HEK293T (cell line): ENCODE results near the gene EHHADH.
"Not testable (repeated sequence)": the region's sequence is repeated elsewhere in the genome, so short reads cannot be mapped to it uniquely, and the experiment has no call there.

Experiments
- CTCF ChIA-PET: fragments of 350-600 bp; formaldehyde crosslinking; extraction: SDS; loops from one replicate; lab custom pipeline; 2021; ENCODE audit warnings: antibody characterized with exemption, inconsistent platforms; lab: Yijun Ruan, JAX
- POLR2A ChIA-PET: fragments of 350-600 bp; formaldehyde crosslinking; extraction: SDS; loops from one replicate; lab custom pipeline; 2020; ENCODE audit warnings: antibody characterized with exemption, inconsistent platforms; lab: Yijun Ruan, JAX
- DNase-seq: peaks from one replicate; pipeline ENCODE4 v3.0.0; 2012; ENCODE audit warnings: mixed read lengths; ENCODE audit errors: extremely low spot score
- ARNT ChIP-seq: fragments of 450-650 bp; IDR thresholded peaks from 2 replicates; pipeline ENCODE4 v1.6.1; 2017; ENCODE audit warnings: mild to moderate bottlenecking
- BHLHE40 ChIP-seq: fragments of 450-650 bp; IDR thresholded peaks from 2 replicates; pipeline ENCODE4 v1.6.1; 2016; ENCODE audit warnings: mild to moderate bottlenecking, moderate library complexity, borderline replicate concordance
- CTBP1 ChIP-seq: fragments of 450-650 bp; IDR thresholded peaks from 2 replicates; pipeline ENCODE4 v1.6.1; 2016; ENCODE audit warnings: borderline replicate concordance
- ELF4 ChIP-seq: fragments of 450-650 bp; IDR thresholded peaks from 2 replicates; pipeline ENCODE4 v1.6.1; 2017; ENCODE audit warnings: antibody characterized with exemption
- FOXA1 ChIP-seq: fragments of 450-650 bp; IDR thresholded peaks from 2 replicates; pipeline ENCODE4 v1.6.1; 2016; ENCODE audit warnings: mild to moderate bottlenecking
- FOXK2 ChIP-seq: fragments of 450-650 bp; IDR thresholded peaks from 2 replicates; pipeline ENCODE4 v1.6.1; 2016; ENCODE audit warnings: mild to moderate bottlenecking
- FOXM1 ChIP-seq: fragments of 450-650 bp; IDR thresholded peaks from 2 replicates; pipeline ENCODE4 v1.6.1; 2017; ENCODE audit warnings: mild to moderate bottlenecking, borderline replicate concordance
- HDGF ChIP-seq: fragments of 450-650 bp; IDR thresholded peaks from 2 replicates; pipeline ENCODE4 v1.6.1; 2017; ENCODE audit warnings: antibody characterized with exemption, borderline replicate concordance
- L3MBTL2 ChIP-seq: fragments of 450-650 bp; conservative IDR thresholded peaks from 2 replicates; pipeline ENCODE4 v1.6.1; 2016; ENCODE audit warnings: mild to moderate bottlenecking
- LEF1 ChIP-seq: fragments of 450-650 bp; IDR thresholded peaks from 2 replicates; pipeline ENCODE4 v1.6.1; 2017; ENCODE audit warnings: mild to moderate bottlenecking, borderline replicate concordance
- NFRKB ChIP-seq: fragments of 450-650 bp; IDR thresholded peaks from 2 replicates; pipeline ENCODE4 v1.6.1; 2016; ENCODE audit warnings: mild to moderate bottlenecking, moderate library complexity
- SP1 ChIP-seq: fragments of 450-650 bp; IDR thresholded peaks from 2 replicates; pipeline ENCODE4 v1.6.1; 2017
- SUZ12 ChIP-seq: fragments of 450-650 bp; IDR thresholded peaks from 2 replicates; pipeline ENCODE4 v1.6.1; 2016; ENCODE audit warnings: mild to moderate bottlenecking
- TARDBP ChIP-seq: fragments of 450-650 bp; IDR thresholded peaks from 2 replicates; pipeline ENCODE4 v1.6.1; 2016
- ZNF384 ChIP-seq: fragments of 450-650 bp; IDR thresholded peaks from 2 replicates; pipeline ENCODE4 v1.6.1; 2016
- TF ChIP-seq, protein P1 (sequence below): fragments of 450-650 bp; IDR thresholded peaks from 2 replicates; pipeline ENCODE4 v1.6.1; 2016

The EHHADH gene

GRCh38 chr3:185263423-185263822 is 9.6 kb upstream of the EHHADH start:
- DNase-seq = no peak
- ChIA-PET POLR2A (no interaction called here), CTCF (interaction anchor here (0.7 kb wide), 1 partner anchor 493 kb away, joined by 3 read pairs; no protein-coding TSS in a partner anchor)
- no peak for TF ChIP-seq FOXM1
- TF ChIP-seq SUZ12 = no peak
- TF ChIP-seq L3MBTL2 = no peak
- no peak for TF ChIP-seq LEF1
- TF ChIP-seq FOXA1 = no peak
- TF ChIP-seq FOXK2 = no peak

- no peak for DNase-seq
- ChIA-PET POLR2A (no interaction called here), CTCF (no interaction called here)
- no peak for TF ChIP-seq ELF4
- TF ChIP-seq CTBP1 = no peak
- no peak for TF ChIP-seq FOXK2
- TF ChIP-seq ARNT = no peak
- no peak for TF ChIP-seq SP1
- no peak for TF ChIP-seq ZNF384
- TF ChIP-seq TARDBP = no peak
- TF ChIP-seq LEF1 = no peak
- TF ChIP-seq L3MBTL2 = no peak
- no peak for TF ChIP-seq FOXA1
- no peak for TF ChIP-seq FOXM1
- TF ChIP-seq SUZ12 = no peak
- TF ChIP-seq NFRKB = no peak
- no peak for TF ChIP-seq BHLHE40
- TF ChIP-seq, protein P1, sequence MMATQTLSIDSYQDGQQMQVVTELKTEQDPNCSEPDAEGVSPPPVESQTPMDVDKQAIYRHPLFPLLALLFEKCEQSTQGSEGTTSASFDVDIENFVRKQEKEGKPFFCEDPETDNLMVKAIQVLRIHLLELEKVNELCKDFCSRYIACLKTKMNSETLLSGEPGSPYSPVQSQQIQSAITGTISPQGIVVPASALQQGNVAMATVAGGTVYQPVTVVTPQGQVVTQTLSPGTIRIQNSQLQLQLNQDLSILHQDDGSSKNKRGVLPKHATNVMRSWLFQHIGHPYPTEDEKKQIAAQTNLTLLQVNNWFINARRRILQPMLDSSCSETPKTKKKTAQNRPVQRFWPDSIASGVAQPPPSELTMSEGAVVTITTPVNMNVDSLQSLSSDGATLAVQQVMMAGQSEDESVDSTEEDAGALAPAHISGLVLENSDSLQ = no peak
- no peak for TF ChIP-seq HDGF
These were observed 3.5 kb upstream of the EHHADH start for GRCh38 chr3:185257334-185257733.

DNA sequence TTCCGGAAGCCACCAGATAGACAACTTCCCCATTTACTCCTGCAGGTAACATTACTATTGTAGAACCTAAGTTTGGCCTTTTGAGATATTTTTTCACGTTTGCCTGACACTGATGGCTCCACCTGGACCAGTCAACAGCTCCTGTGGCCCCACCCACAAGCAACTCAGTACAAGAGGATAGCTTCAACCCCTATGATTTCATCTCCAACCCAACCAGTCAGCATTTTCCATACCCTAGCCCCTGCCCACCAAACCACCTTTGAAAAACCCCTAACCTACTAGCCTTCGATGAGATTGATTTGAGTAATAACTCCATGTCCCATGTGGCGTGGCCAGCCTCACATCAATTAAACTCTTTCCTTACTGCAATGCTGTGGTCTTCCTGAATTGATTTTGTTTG is 950 bp upstream of the EHHADH start:
- CTCF ChIA-PET = no interaction called here
- POLR2A ChIA-PET = no interaction called here

GRCh38 chr3:185253133-185253532 is 716 bp downstream of the EHHADH start:
- DNase-seq, CTCF ChIA-PET, POLR2A ChIA-PET: not testable (repeated sequence)

More for the DNA sequence above, 950 bp upstream of the EHHADH start:
- DNase-seq = no peak
- no peak for TF ChIP-seq SUZ12

DNA sequence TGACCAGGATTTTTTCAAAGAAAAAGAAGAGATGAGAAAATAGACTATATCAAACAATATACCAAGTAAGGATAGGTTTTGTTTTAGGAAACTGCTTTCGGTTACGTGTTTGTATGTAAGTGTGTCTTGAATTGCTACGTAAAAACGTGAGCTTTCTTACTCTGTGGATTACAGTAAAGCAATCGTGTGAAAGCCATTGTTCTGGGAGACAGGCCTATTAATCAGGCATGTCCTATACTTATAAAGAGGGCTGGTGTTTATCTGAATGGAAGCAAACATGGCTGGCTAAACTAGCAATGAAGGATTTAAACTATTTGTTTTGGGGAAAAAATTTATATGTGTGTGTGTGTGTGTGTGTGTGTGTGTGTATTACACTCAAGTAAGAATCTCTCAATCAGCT is 2.6 kb downstream of the EHHADH start:
- CTCF ChIA-PET = interaction anchor here (0.6 kb wide), 1 partner anchor 393 kb away, joined by 5 read pairs; no protein-coding TSS in a partner anchor
- no peak for DNase-seq
- POLR2A ChIA-PET = no interaction called here
- TF ChIP-seq BHLHE40 = no peak
- TF ChIP-seq ZNF384 = no peak
- TF ChIP-seq, protein P1 = no peak
- TF ChIP-seq LEF1 = no peak

DNA sequence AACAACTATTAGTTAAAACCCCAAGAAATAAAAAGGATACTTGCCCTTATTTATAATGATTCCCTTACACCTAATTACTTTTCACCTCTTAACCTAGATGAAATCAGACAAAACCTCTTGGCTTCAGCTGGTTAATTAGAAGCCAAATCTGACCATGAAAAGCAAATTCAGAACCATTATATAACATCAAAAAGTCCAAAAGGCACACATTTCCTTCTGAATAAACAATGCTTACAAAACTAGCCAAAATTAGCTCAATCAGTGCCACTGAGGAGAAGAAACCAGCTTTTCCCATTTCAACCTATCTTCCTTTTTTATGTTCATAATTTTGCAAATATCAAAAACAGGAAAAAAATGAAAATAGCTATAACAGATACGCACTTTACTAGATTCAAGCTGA is 3.2 kb downstream of the EHHADH start:
- TF ChIP-seq ZNF384 (no peak), CTBP1 (no peak), ELF4 (no peak), ARNT (no peak), BHLHE40 (no peak), LEF1 (no peak), NFRKB (no peak), SP1 (no peak), L3MBTL2 (no peak)
- TF ChIP-seq, protein P1 = no peak
- ChIA-PET POLR2A (no interaction called here), CTCF (interaction anchor here (0.6 kb wide), 1 partner anchor 392 kb away, joined by 5 read pairs; no protein-coding TSS in a partner anchor)
- no peak for DNase-seq

- DNase-seq = no peak
- no peak for TF ChIP-seq FOXA1
- TF ChIP-seq, protein P1 = no peak
- TF ChIP-seq L3MBTL2 = no peak
- TF ChIP-seq ARNT = no peak
- TF ChIP-seq LEF1 = no peak
- TF ChIP-seq HDGF = no peak
- no peak for TF ChIP-seq ZNF384
- TF ChIP-seq TARDBP = no peak
- no peak for TF ChIP-seq ELF4
- no peak for TF ChIP-seq CTBP1
- TF ChIP-seq SUZ12 = no peak
- no peak for TF ChIP-seq FOXM1
- TF ChIP-seq FOXK2 = no peak
- TF ChIP-seq SP1 = no peak
- no peak for TF ChIP-seq NFRKB
- ChIA-PET POLR2A (no interaction called here), CTCF (no interaction called here)
These were observed 3.6 kb downstream of the EHHADH start for GRCh38 chr3:185250247-185250646.
